Measurements from ENCODE around the gene DCP2.

The DCP2 gene

DNA sequence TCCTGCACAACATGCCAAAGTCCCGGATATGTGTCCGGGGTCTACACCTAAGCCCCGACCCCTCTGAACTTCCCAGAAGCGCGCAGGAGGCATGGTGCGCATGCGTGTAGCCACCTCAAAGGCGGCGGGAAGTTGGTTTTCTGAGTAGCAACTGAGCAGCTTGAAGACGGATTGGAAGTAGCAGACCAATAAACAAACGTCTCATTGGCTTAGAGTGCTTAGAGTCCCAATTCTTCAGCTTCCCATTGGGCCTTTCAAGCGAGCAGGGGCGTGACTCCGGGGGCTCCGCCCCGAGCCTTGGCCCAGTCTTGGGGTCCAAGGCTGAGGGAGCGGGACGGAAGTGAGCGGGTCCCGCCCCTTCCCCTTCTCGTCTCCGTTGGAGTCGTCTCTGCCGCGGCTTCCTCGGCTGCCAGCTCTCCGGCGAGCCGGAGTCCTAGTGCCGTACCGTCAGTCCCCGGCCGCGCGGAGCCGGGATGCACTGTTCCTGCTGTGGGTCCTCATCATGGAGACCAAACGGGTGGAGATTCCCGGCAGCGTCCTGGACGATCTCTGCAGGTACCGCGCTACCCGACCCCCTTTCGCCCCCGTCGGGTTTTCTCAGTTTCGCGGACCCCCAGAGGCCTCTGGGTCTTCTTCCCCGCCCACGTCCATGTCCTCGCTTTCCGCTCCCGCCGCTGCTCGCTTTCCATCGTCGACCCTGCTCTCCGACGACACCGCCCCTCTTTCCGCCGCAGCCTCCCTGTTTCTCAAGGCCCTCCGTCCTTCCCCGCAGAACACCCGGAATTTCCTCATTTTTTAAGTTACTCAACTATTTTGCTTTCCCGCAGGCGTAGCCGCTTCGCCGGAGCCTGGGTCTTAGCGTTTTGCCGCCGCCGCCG, at the start of gene DCP2:
Gene DCP2 (plus strand): TSS at position 367 of the 878 bp plus-strand sequence. CDS start 136 bp downstream, at position 503.
- peaks cover 41% of the 10 kb centered on the region for H3K4me1 Mint-ChIP-seq (ENCODE audit: low read depth)
- H3K27me3 Mint-ChIP-seq (ENCODE audit: low read depth), result no peaks in the 10 kb centered on the region
- no peaks in the 10 kb centered on the region for H3K9me3 Mint-ChIP-seq
- peak within 1 kb of the TSS; percentile 99 for H3K4me3 Mint-ChIP-seq
- peak; percentile 96 for DNase-seq (ENCODE audit: low spot score)
- peaks cover 19% of the 10 kb centered on the region for H3K36me3 Mint-ChIP-seq (ENCODE audit: low read depth)
- H3K27ac Mint-ChIP-seq, result peak within 1 kb of the TSS; percentile 96

DNA sequence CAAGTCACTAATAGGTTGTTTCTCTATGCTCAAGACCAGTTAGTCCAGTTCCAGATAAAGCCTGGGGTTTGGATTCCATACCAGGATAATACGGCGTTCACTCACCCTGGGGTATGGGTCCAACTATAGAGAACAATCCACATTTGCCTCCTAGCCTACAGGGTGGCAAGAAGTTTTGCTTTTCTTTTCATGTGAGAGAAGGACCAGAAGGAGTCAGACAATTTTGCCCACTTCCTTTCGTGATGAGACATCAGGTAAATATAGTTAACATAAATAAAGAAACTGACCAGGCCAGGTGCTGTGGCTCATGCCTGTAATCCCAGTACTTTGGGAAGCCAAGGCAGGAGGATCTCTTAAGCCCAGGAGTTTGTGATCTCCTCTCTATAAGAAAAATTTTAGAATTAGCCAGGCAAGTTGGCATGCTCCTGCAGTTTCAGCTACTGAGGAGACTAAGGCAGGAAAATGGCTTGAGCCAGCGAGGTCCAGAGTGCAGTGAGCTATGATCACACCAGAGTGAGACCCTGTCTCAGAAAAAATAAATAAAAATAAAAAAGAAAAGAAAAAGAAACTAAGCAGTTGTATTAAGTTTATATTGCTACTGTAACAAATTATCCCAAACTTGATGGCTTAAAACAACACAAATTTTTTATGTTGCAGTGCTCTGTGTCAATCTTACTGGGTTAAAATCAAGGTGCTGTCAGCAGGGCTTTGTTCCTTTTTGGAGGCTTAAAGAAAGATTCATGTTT, 47.1 kb upstream of the DCP2 start:
- Mint-ChIP-seq H3K4me3 (peak overlapping the region; percentile 68), H3K36me3 (ENCODE audit: low read depth) (peaks cover 3% of the 10 kb centered on the region), H3K27ac (peak overlapping the region; percentile 82), H3K4me1 (ENCODE audit: low read depth) (peaks cover 47% of the 10 kb centered on the region), H3K9me3 (peaks cover 5% of the 10 kb centered on the region), H3K27me3 (ENCODE audit: low read depth) (no peaks in the 10 kb centered on the region)
- DNase-seq (ENCODE audit: low spot score), result no peak

DNA sequence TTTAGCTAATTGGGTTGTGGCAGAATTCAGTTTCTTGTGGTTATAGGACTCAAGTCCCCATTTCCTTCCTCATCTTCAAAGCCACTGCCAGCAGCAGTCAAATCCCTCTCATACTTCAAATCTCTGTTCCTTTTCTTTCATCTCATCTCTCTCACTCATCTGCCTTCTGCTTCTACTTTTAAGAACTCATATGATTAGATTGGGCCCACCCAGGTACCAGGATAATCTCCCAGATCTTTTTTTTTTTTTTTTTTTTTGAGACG, 46.6 kb upstream of the DCP2 start:
- Mint-ChIP-seq H3K9me3 (peaks cover 5% of the 10 kb centered on the region), H3K4me3 (peak overlapping the region; percentile 68), H3K27me3 (ENCODE audit: low read depth) (no peaks in the 10 kb centered on the region), H3K36me3 (ENCODE audit: low read depth) (peaks cover 3% of the 10 kb centered on the region), H3K4me1 (ENCODE audit: low read depth) (peaks cover 48% of the 10 kb centered on the region), H3K27ac (peak overlapping the region; percentile 82)
- no peak for DNase-seq (ENCODE audit: low spot score)

DNA sequence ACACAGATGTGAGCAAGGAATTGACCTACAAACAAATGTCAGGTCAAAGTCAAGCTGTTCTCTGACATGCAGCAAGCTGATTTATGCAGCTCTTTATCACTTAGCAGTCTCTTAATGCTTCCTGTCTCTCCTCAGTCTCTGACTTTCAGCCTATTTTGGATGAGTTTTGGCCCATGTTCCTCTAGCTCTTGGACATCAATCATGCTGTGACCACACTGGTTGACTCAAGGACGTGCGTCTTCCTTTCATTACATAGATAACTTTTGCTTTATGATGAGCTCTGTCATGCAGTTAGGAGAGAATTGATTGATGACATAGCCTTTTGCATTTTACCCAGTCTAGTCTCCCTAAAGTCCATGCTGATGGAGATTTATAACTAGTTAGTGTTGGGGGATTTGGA, 45.1 kb upstream of the DCP2 start:
- Mint-ChIP-seq H3K4me1 (ENCODE audit: low read depth) (peaks cover 48% of the 10 kb centered on the region), H3K27ac (peak overlapping the region; percentile 29), H3K27me3 (ENCODE audit: low read depth) (no peaks in the 10 kb centered on the region)

DNA sequence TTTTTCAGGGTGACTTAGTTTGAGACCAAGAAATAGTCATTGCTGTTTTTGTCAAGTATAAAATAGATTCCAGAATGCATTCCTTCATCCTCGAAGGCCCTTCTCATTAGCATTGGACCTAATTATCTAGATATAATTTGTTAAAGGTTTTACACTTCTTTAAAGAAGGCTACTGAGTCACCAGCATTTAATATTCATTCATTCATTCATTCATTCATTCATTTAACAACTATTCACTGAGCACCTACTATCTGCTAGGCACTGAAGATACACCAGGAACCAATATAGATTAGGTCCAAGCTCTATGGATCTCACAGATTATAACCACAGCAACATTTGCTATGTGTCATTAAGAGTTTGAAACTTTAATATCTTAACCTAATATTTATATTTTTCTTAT, 43.5 kb upstream of the DCP2 start:
- Mint-ChIP-seq H3K36me3 (ENCODE audit: low read depth) (no peaks in the 10 kb centered on the region), H3K4me3 (no peak overlapping the region), H3K27me3 (ENCODE audit: low read depth) (no peaks in the 10 kb centered on the region), H3K4me1 (ENCODE audit: low read depth) (peaks cover 42% of the 10 kb centered on the region), H3K27ac (no peak overlapping the region), H3K9me3 (peaks cover 5% of the 10 kb centered on the region)
- no peak for DNase-seq (ENCODE audit: low spot score)

More for the DNA sequence above, 45.1 kb upstream of the DCP2 start:
- peaks cover 3% of the 10 kb centered on the region for H3K36me3 Mint-ChIP-seq (ENCODE audit: low read depth)
- no peak overlapping the region for H3K4me3 Mint-ChIP-seq
- DNase-seq (ENCODE audit: low spot score), result no peak
- H3K9me3 Mint-ChIP-seq, result peaks cover 5% of the 10 kb centered on the region

DNA sequence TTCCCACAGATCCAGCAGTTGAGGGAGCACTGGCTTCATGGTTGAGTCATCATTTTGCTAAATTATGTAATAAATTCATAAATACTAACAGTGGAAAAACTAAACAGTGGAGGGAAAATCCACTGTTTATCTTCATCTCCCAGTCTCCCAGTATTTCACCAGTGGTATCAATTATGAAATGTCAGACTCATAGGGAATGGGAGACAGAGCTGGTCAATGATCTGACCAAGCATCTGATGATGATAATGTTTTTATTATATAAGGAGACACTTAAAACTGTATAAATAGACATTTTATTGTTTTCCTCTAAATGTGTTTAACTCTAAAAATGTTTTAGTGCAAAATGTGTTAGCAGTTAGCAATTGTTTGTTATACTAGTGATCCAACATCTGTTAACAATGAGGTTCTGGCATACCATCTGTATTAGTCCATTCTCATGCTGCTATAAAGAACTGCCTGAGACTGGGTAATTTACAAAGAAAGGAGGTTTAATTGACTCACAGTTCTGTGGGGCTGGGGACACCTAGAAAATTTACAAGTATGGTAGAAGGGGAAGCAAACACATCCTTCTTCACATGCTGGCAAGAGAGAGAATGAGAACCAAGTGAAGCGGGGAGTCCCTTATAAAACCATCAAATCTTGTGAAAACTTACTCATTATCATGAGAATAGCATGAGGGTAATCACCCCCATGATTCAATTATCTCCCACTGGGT, 42.8 kb upstream of the DCP2 start:
- Mint-ChIP-seq H3K27me3 (ENCODE audit: low read depth) (no peaks in the 10 kb centered on the region), H3K4me3 (no peak overlapping the region), H3K36me3 (ENCODE audit: low read depth) (no peaks in the 10 kb centered on the region), H3K4me1 (ENCODE audit: low read depth) (peaks cover 35% of the 10 kb centered on the region), H3K27ac (no peak overlapping the region), H3K9me3 (peaks cover 5% of the 10 kb centered on the region)
- no peak for DNase-seq (ENCODE audit: low spot score)

DNA sequence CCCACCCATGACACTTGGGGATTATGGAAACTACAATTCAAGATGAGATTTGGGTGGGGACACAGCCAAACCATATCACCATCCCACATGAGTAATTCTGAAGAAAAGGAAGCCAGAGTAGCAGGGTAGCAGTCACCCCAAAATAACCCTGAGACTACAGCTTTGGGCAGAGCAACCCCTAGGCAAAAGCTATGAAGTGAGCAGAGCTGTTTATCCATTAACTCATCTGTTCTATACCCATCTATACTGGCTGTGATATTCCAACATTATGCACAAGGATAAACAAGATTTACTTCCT, 42.3 kb upstream of the DCP2 start:
- Mint-ChIP-seq H3K36me3 (ENCODE audit: low read depth) (no peaks in the 10 kb centered on the region), H3K9me3 (peaks cover 5% of the 10 kb centered on the region), H3K4me3 (no peak overlapping the region), H3K27ac (no peak overlapping the region), H3K27me3 (ENCODE audit: low read depth) (no peaks in the 10 kb centered on the region), H3K4me1 (ENCODE audit: low read depth) (peaks cover 32% of the 10 kb centered on the region)
- DNase-seq (ENCODE audit: low spot score), result no peak

DNA sequence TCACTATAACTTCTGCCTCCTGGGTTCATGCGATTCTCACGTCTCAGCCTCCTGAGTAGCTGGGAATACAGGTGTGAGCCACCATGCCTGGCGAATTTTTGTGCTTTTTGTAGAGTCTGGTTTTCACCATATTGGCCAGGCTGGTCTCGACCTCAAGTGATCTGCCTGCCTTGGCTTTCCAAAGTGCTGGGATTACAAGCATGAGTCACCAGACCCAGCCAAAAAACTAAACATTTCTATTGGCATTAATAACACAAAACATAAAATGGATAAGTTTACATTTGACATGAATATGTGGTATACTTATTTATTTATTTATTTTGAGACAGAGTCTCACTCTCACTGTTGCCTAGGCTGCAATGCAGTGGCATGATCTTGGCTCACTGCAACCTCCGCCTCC, 40.9 kb upstream of the DCP2 start:
- H3K4me1 Mint-ChIP-seq (ENCODE audit: low read depth), result peaks cover 21% of the 10 kb centered on the region
- no peaks in the 10 kb centered on the region for H3K36me3 Mint-ChIP-seq (ENCODE audit: low read depth)
- no peak overlapping the region for H3K27ac Mint-ChIP-seq
- DNase-seq (ENCODE audit: low spot score), result no peak
- no peak overlapping the region for H3K4me3 Mint-ChIP-seq
- peaks cover 5% of the 10 kb centered on the region for H3K9me3 Mint-ChIP-seq
- H3K27me3 Mint-ChIP-seq (ENCODE audit: low read depth), result no peaks in the 10 kb centered on the region

DNA sequence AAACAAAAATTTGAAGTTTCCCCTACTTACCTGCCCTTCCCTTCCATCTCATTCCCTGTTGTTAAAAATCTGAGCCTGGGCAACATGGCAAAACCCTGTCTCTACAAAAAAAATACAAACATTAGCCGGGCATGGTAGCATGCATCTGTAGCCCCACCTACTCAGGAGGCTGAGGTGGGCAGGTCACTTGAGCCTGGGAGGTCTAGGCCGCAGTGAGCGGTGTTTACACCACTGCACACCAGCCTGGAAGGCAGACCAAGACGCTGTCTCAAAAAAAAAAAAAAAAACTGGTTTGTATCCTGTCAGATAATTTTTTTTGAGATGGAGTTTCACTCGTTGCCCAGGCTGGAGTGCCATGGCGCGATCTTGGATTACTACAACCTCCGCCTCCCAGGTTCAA, 38.3 kb upstream of the DCP2 start:
- Mint-ChIP-seq H3K4me1 (ENCODE audit: low read depth) (peaks cover 9% of the 10 kb centered on the region), H3K36me3 (ENCODE audit: low read depth) (no peaks in the 10 kb centered on the region), H3K9me3 (peaks cover 5% of the 10 kb centered on the region), H3K27me3 (ENCODE audit: low read depth) (peaks cover 9% of the 10 kb centered on the region), H3K27ac (no peak overlapping the region), H3K4me3 (no peak overlapping the region)
- DNase-seq (ENCODE audit: low spot score), result no peak

DNA sequence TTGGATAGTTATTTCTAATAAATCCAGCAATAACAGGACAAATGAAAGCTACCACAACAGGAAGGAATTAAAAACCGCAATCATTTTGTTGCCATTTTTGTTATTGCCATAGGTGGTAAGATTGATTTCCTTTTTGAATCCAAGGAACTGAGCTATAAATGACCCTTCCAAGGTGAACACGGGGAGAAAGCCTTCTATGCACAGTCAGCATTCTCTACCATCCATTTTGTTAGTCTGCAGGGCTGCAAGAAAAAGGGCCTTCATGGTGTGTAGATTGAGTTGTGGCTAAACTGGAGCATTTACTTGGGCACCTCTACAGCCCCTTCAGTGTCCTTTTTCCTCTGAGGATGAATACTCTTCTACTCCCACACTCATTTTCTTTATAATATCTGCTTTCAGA, 35.9 kb upstream of the DCP2 start:
- H3K9me3 Mint-ChIP-seq, result no peaks in the 10 kb centered on the region
- peaks cover 9% of the 10 kb centered on the region for H3K27me3 Mint-ChIP-seq (ENCODE audit: low read depth)
- DNase-seq (ENCODE audit: low spot score), result no peak
- H3K36me3 Mint-ChIP-seq (ENCODE audit: low read depth), result no peaks in the 10 kb centered on the region
- H3K27ac Mint-ChIP-seq, result no peak overlapping the region
- H3K4me1 Mint-ChIP-seq (ENCODE audit: low read depth), result peaks cover 2% of the 10 kb centered on the region
- no peak overlapping the region for H3K4me3 Mint-ChIP-seq

DNA sequence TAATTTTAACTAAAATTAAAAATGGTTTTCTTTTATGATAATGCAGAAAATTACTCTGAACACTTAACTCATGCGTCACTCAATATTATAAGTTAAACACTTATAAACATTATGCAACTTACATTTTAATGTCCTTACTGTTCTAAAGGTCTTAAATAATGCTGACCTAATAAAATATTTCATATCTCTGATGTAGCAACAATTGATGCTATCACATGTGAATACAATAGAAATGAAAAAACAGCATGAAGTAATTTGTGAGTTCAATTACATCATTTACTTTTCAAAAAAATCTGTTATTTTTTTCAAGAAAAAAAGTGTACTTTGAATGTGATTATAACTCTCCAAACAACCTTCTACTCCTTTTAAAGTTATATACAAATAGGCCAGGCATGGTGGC, 28.1 kb upstream of the DCP2 start:
- H3K4me3 Mint-ChIP-seq, result no peak overlapping the region
- H3K9me3 Mint-ChIP-seq, result no peaks in the 10 kb centered on the region
- peaks cover 15% of the 10 kb centered on the region for H3K4me1 Mint-ChIP-seq (ENCODE audit: low read depth)
- no peak for DNase-seq (ENCODE audit: low spot score)
- no peaks in the 10 kb centered on the region for H3K36me3 Mint-ChIP-seq (ENCODE audit: low read depth)
- H3K27me3 Mint-ChIP-seq (ENCODE audit: low read depth), result peaks cover 5% of the 10 kb centered on the region
- H3K27ac Mint-ChIP-seq, result no peak overlapping the region

DNA sequence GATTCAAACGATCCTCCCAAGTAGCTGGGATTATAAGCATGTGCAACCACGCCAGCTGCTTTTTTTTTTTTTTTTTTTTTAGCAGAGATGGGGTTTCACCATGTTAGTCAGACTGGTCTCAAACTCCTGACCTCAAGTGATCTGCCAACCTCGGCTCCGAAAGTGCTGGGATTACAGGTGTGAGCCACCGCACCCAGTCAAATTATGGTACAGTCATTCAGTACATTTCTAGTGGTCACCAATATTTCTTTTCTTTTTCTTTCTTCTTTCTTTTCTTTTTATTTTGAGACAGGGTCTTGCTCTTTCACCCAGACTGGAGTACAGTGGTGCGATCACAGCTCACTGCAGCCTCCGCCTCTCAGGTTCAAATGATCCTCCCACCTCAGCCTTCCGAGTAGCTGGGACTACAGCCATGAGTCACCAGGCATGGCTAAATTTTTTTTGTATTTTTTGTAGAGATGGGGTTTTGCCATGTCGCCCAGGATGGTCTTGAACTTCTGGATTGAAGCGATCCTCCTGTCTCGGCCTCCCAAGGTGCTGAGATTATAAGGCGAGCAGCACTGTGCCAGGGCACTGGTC, 25.4 kb upstream of the DCP2 start:
- Mint-ChIP-seq H3K27ac (no peak overlapping the region), H3K36me3 (ENCODE audit: low read depth) (no peaks in the 10 kb centered on the region)
- no peak for DNase-seq (ENCODE audit: low spot score)

DNA sequence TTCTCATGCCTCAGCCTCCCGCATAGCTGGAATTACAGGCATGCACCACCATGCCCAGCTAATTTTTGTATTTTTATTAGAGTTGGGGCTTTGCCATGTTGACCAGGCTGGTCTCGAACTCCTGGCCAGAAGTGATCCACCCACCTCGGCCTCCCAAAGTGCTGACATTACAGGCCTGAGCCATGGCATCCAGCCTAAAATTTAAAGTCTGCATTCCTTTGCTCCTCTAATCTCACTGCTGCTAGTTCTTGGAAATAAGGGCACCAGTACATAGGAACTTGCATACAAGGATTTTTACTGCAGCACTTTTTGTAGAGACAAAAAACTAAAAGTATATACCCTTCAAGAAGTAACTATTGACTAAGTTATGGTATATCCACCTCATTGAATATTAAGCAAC, 20.0 kb upstream of the DCP2 start:
- no peak overlapping the region for H3K27ac Mint-ChIP-seq
- no peaks in the 10 kb centered on the region for H3K9me3 Mint-ChIP-seq
- peaks cover 20% of the 10 kb centered on the region for H3K4me1 Mint-ChIP-seq (ENCODE audit: low read depth)
- peaks cover 8% of the 10 kb centered on the region for H3K27me3 Mint-ChIP-seq (ENCODE audit: low read depth)
- no peak for DNase-seq (ENCODE audit: low spot score)
- H3K36me3 Mint-ChIP-seq (ENCODE audit: low read depth), result no peaks in the 10 kb centered on the region
- no peak overlapping the region for H3K4me3 Mint-ChIP-seq

More for the DNA sequence above, 25.4 kb upstream of the DCP2 start:
- peaks cover 8% of the 10 kb centered on the region for H3K4me1 Mint-ChIP-seq (ENCODE audit: low read depth)
- no peaks in the 10 kb centered on the region for H3K9me3 Mint-ChIP-seq
- H3K4me3 Mint-ChIP-seq, result no peak overlapping the region
- H3K27me3 Mint-ChIP-seq (ENCODE audit: low read depth), result peaks cover 5% of the 10 kb centered on the region

Measured in T-helper 2 cell treated with Interferon-gamma antibody and Interleukin-4, amounts not matched to agents 5 μg/mL and 100 μg/mL, for 36 hours (primary cell).